NOMO-1 treated with dmso at 0.1 percent for 144 hours (cell line): ENCODE results near the gene FLRT2.

Experiments used
- DNase-seq: peaks from one replicate; lab custom pipeline; 2025; ENCODE audit not compliant: unreplicated experiment; lab: John Stamatoyannopoulos, UW

Gene FLRT2

GRCh38 chr14:85528897-85529631, 880 bp upstream of the FLRT2 start:
- DNase-seq: no peak

GRCh38 chr14:85530626-85531025, 682 bp downstream of the FLRT2 start:
- DNase-seq: no peak

GRCh38 chr14:85531141-85531586, 1.2 kb downstream of the FLRT2 start:
- DNase-seq: no peak

GRCh38 chr14:85531587-85532373, 1.8 kb downstream of the FLRT2 start:
- no peak for DNase-seq

- no peak for DNase-seq
Observed at GRCh38 chr14:85532374-85533022, 2.6 kb downstream of the FLRT2 start.

GRCh38 chr14:85533023-85533860, 3.3 kb downstream of the FLRT2 start:
- no peak for DNase-seq

- DNase-seq: no peak
Observed at GRCh38 chr14:85533861-85534291, 3.9 kb downstream of the FLRT2 start.

- DNase-seq: no peak
Observed at GRCh38 chr14:85534458-85535293, 4.7 kb downstream of the FLRT2 start.

GRCh38 chr14:85535321-85535720, 5.4 kb downstream of the FLRT2 start:
- no peak for DNase-seq

- no peak for DNase-seq
Observed at GRCh38 chr14:85535991-85536832, 6.3 kb downstream of the FLRT2 start.

GRCh38 chr14:85536833-85537190, 6.9 kb downstream of the FLRT2 start:
- DNase-seq: no peak

- DNase-seq: no peak
Observed at GRCh38 chr14:85537526-85537925, 7.6 kb downstream of the FLRT2 start.

- no peak for DNase-seq
Observed at GRCh38 chr14:85538636-85539035, 8.7 kb downstream of the FLRT2 start.

- no peak for DNase-seq
Observed at GRCh38 chr14:85539510-85539909, 9.6 kb downstream of the FLRT2 start.

GRCh38 chr14:85542623-85543022, 12.7 kb downstream of the FLRT2 start:
- DNase-seq: no peak

- DNase-seq: no peak
Observed at GRCh38 chr14:85545738-85546137, 15.8 kb downstream of the FLRT2 start.

GRCh38 chr14:85546390-85546789, 16.4 kb downstream of the FLRT2 start:
- DNase-seq: no peak

- no peak for DNase-seq
Observed at GRCh38 chr14:85549697-85550096, 19.8 kb downstream of the FLRT2 start.

GRCh38 chr14:85554106-85554505, 24.2 kb downstream of the FLRT2 start:
- no peak for DNase-seq
